ENCODE measurements around the gene STXBP5. TPM values are rescaled to one million over a fixed set of nuclear protein-coding genes. Genes with fewer than 3 reads are reported as not detected.

STXBP5 gene
- total and polyA plus RNA-seq, 4 donors, result 1.9 to 8.9 (median 4.8) TPM

DNA sequence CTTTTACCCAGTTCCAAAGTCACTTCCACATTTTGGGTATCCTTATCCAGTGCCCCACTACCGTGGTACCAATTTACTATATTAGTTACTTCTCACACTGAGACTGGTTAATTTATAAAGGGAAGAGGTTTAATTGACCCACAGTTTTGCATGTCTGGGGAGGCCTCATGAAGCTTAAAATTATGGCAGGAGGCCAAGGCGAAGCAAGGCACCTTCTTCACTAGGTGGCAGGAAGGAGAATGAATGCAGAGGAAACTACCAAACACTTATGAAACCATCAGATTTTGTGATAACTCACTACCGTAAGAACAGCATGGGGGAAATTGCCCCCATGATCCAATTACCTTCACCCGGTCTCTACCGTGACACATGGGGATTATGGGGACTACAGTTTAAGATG is 197.6 kb downstream of the STXBP5 start (continued):
- no peak for TF ChIP-seq HNF4G (IDR thresholded peaks at IDR 0.05)

DNA sequence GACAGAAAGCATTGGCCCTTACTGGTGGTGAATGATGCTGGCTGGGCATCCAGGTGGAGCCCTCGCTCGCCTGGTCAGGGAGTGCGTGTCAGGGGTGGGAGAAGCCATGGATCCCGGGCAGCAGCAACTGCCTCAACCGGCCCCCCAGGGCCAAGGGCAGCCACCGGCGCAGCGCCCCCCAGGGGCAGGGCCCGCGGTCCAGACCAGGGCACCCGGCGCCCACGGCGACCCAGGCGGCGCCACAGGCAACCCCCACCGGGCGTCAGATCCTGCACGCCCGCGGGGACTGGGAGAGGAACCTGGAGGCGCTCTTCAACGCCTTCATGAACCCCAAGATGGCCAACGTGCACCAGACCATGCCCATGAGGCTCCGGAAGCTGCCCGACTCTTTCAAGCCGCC is 202.6 kb downstream of the STXBP5 start:
- H3K4me3 ChIP-seq (ENCODE audit: low read depth in 1 of 3, low read length in 3 of 3), result no peak overlapping the region
- no peaks in the 10 kb centered on the region for H3K4me1 ChIP-seq (ENCODE audit: control insufficient read depth in 4 of 4, insufficient read depth in 4 of 4, low read length in 3 of 4)
- H3K27me3 ChIP-seq (ENCODE audit: control insufficient read depth in 4 of 4, insufficient read depth in 4 of 4, low read length in 3 of 4), result no peaks in the 10 kb centered on the region
- H3K9ac ChIP-seq (ENCODE audit: low read depth in 1 of 2, low read length in 2 of 2), result no peak overlapping the region
- TF ChIP-seq GABPA (IDR thresholded peaks at IDR 0.05 in 1 of 2, conservative IDR thresholded peaks at IDR 0.05 in 1 of 2) (no peak), RAD21 (IDR thresholded peaks at IDR 0.05) (no peak), FOXA2 (IDR thresholded peaks at IDR 0.05) (no peak), YY1 (IDR thresholded peaks at IDR 0.05) (no peak), HNF4A (conservative IDR thresholded peaks at IDR 0.05) (no peak), JUND (IDR thresholded peaks at IDR 0.05) (no peak), SP1 (IDR thresholded peaks at IDR 0.05) (no peak)
- TF ChIP-seq, protein P1, sequence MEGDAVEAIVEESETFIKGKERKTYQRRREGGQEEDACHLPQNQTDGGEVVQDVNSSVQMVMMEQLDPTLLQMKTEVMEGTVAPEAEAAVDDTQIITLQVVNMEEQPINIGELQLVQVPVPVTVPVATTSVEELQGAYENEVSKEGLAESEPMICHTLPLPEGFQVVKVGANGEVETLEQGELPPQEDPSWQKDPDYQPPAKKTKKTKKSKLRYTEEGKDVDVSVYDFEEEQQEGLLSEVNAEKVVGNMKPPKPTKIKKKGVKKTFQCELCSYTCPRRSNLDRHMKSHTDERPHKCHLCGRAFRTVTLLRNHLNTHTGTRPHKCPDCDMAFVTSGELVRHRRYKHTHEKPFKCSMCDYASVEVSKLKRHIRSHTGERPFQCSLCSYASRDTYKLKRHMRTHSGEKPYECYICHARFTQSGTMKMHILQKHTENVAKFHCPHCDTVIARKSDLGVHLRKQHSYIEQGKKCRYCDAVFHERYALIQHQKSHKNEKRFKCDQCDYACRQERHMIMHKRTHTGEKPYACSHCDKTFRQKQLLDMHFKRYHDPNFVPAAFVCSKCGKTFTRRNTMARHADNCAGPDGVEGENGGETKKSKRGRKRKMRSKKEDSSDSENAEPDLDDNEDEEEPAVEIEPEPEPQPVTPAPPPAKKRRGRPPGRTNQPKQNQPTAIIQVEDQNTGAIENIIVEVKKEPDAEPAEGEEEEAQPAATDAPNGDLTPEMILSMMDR (IDR thresholded peaks at IDR 0.05; ENCODE audit: low read depth, low read length, missing input control), result no peak
- TF ChIP-seq, protein P2, sequence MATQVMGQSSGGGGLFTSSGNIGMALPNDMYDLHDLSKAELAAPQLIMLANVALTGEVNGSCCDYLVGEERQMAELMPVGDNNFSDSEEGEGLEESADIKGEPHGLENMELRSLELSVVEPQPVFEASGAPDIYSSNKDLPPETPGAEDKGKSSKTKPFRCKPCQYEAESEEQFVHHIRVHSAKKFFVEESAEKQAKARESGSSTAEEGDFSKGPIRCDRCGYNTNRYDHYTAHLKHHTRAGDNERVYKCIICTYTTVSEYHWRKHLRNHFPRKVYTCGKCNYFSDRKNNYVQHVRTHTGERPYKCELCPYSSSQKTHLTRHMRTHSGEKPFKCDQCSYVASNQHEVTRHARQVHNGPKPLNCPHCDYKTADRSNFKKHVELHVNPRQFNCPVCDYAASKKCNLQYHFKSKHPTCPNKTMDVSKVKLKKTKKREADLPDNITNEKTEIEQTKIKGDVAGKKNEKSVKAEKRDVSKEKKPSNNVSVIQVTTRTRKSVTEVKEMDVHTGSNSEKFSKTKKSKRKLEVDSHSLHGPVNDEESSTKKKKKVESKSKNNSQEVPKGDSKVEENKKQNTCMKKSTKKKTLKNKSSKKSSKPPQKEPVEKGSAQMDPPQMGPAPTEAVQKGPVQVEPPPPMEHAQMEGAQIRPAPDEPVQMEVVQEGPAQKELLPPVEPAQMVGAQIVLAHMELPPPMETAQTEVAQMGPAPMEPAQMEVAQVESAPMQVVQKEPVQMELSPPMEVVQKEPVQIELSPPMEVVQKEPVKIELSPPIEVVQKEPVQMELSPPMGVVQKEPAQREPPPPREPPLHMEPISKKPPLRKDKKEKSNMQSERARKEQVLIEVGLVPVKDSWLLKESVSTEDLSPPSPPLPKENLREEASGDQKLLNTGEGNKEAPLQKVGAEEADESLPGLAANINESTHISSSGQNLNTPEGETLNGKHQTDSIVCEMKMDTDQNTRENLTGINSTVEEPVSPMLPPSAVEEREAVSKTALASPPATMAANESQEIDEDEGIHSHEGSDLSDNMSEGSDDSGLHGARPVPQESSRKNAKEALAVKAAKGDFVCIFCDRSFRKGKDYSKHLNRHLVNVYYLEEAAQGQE (IDR thresholded peaks at IDR 0.05), result no peak
- TF ChIP-seq, protein P3, sequence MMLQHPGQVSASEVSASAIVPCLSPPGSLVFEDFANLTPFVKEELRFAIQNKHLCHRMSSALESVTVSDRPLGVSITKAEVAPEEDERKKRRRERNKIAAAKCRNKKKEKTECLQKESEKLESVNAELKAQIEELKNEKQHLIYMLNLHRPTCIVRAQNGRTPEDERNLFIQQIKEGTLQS (IDR thresholded peaks at IDR 0.05), result no peak
- H3K9me3 ChIP-seq (ENCODE audit: control insufficient read depth in 4 of 4, low read length in 3 of 4), result peaks cover 0 to 3% (median 0%) of the 10 kb centered on the region in 4 donors
- H3K36me3 ChIP-seq (ENCODE audit: control insufficient read depth in 4 of 4, insufficient read depth in 3 of 4, low read depth in 1 of 4, low read length in 3 of 4), result no peaks in the 10 kb centered on the region
- DNase-seq (ENCODE audit: low spot score), result no peak
- 94% methylated on average over 27 of the region's 27 CpGs for WGBS
- no peak overlapping the region for H3K27ac ChIP-seq (ENCODE audit: low read depth in 1 of 2, low read length in 2 of 2)

DNA sequence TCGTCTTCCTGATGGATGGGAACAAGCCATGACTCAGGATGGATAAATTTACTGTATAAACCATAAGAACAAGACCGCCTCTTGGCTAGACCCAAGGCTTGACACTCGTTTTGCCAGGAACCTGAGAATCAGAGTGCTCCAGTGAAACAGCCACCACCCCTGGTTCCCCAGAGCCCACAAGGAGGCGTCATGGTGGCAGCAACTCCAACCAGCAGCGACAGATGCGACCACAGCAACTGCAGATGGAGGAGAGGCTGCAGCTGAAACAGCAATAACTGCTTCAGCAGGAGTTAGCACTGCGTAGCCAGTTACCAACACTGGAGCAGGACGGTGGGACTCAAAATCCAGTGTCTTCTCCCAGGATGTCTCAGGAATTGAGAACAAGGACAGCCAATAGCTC is 203.4 kb downstream of the STXBP5 start:
- H3K27ac ChIP-seq (ENCODE audit: low read depth in 1 of 2, low read length in 2 of 2), result no peak overlapping the region
- H3K9me3 ChIP-seq (ENCODE audit: control insufficient read depth in 4 of 4, low read length in 3 of 4), result peaks cover 0 to 3% (median 0%) of the 10 kb centered on the region in 4 donors
- H3K4me3 ChIP-seq (ENCODE audit: low read depth in 1 of 3, low read length in 3 of 3), result no peak overlapping the region
- H3K4me1 ChIP-seq (ENCODE audit: control insufficient read depth in 4 of 4, insufficient read depth in 4 of 4, low read length in 3 of 4), result no peaks in the 10 kb centered on the region
- no peaks in the 10 kb centered on the region for H3K36me3 ChIP-seq (ENCODE audit: control insufficient read depth in 4 of 4, insufficient read depth in 3 of 4, low read depth in 1 of 4, low read length in 3 of 4)
- H3K27me3 ChIP-seq (ENCODE audit: control insufficient read depth in 4 of 4, insufficient read depth in 4 of 4, low read length in 3 of 4), result no peaks in the 10 kb centered on the region
- WGBS, result 78% methylated on average over 8 of the region's 8 CpGs
- DNase-seq (ENCODE audit: low spot score), result no peak
- no peak overlapping the region for H3K9ac ChIP-seq (ENCODE audit: low read depth in 1 of 2, low read length in 2 of 2)
- TF ChIP-seq FOXA1 (IDR thresholded peaks at IDR 0.05) (no peak), JUND (IDR thresholded peaks at IDR 0.05) (no peak), TAF1 (conservative IDR thresholded peaks at IDR 0.05) (no peak)
- TF ChIP-seq, protein P4, sequence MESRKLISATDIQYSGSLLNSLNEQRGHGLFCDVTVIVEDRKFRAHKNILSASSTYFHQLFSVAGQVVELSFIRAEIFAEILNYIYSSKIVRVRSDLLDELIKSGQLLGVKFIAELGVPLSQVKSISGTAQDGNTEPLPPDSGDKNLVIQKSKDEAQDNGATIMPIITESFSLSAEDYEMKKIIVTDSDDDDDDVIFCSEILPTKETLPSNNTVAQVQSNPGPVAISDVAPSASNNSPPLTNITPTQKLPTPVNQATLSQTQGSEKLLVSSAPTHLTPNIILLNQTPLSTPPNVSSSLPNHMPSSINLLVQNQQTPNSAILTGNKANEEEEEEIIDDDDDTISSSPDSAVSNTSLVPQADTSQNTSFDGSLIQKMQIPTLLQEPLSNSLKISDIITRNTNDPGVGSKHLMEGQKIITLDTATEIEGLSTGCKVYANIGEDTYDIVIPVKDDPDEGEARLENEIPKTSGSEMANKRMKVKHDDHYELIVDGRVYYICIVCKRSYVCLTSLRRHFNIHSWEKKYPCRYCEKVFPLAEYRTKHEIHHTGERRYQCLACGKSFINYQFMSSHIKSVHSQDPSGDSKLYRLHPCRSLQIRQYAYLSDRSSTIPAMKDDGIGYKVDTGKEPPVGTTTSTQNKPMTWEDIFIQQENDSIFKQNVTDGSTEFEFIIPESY (IDR thresholded peaks at IDR 0.05), result no peak
- TF ChIP-seq, protein P3 (IDR thresholded peaks at IDR 0.05), result no peak
- TF ChIP-seq, protein P5, sequence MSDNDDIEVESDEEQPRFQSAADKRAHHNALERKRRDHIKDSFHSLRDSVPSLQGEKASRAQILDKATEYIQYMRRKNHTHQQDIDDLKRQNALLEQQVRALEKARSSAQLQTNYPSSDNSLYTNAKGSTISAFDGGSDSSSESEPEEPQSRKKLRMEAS (IDR thresholded peaks at IDR 0.05), result no peak

Data from liver (tissue), 9 donors.